Measurements from ENCODE around the gene DHX40.

DNA sequence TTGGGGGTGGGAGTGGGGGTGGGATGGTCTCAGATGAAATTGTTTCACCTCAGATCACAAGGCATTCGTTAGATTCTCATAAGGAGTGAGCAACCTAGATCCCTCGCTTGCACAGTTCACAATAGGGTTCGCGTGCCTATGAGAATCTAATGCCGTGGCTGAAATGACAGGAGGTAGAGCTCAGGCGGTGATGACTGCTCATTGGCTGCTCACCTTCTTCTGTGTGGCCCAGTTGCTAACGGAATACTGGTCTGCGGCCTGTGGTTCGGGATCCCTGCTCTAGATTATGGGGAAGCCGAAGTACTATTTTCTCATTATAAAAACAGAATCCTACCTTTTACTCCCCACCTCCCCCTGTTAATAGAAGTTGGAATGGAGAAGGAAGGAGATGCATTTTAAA, 73.1 kb downstream of the DHX40 start:
- no peak for TF ChIP-seq CTCF (conservative IDR thresholded peaks at IDR 0.05)
- no peak for TF ChIP-seq ZFX (IDR thresholded peaks at IDR 0.05)
